WTC11 (cell line): Measurements from ENCODE around the gene UBA3. TPM values are rescaled to one million over a fixed set of nuclear protein-coding genes. Genes with fewer than 3 reads are reported as not detected.

Experiments used
- ATAC-seq: fragments of 200-7000 bp; cut with Tn5 transposase; 2 replicates; pipeline ENCODE4 v1.10.0; 2021; ENCODE audit warnings: mild to moderate bottlenecking, moderate library complexity
- CTCF ChIA-PET: fragments of 300-600 bp; sonication (Branson Sonifier 250); formaldehyde crosslinking; loops from one replicate; lab custom pipeline; 2021; ENCODE audit warnings: antibody characterized with exemption; lab: Charles Lee
- POLR2A ChIA-PET: fragments of 350-600 bp; sonication (Branson Sonifier 250); formaldehyde crosslinking; loops from one replicate; lab custom pipeline; 2021; ENCODE audit warnings: antibody characterized with exemption; lab: Charles Lee
- DNase-seq: peaks from one replicate; pipeline ENCODE4 v3.0.0; 2021; ENCODE audit warnings: low spot score
- H3K27ac Mint-ChIP-seq: 2 replicates; pipeline ENCODE4 v1.8.0; 2021; ENCODE audit warnings: mixed read lengths
- H3K27me3 Mint-ChIP-seq: 2 replicates; pipeline ENCODE4 v1.8.0; 2021; ENCODE audit warnings: low read depth, mild to moderate bottlenecking, moderate library complexity, mixed read lengths
- H3K36me3 Mint-ChIP-seq: 2 replicates; pipeline ENCODE4 v1.8.0; 2021; ENCODE audit warnings: mixed read lengths
- H3K4me1 Mint-ChIP-seq: 2 replicates; pipeline ENCODE4 v1.8.0; 2022; ENCODE audit warnings: mixed read lengths
- H3K4me3 Mint-ChIP-seq: 2 replicates; pipeline ENCODE4 v1.8.0; 2021; ENCODE audit warnings: mild to moderate bottlenecking, moderate library complexity, mixed read lengths
- H3K9me3 Mint-ChIP-seq: 2 replicates; pipeline ENCODE4 v1.8.0; 2021; ENCODE audit warnings: mixed read lengths
- ARID4B ChIP-seq: sonication (generic); formaldehyde crosslinking; IDR thresholded peaks from 2 replicates; pipeline ENCODE4 v1.8.0; 2023; ENCODE audit warnings: missing genetic modification reagents, mild to moderate bottlenecking, borderline replicate concordance
- ATF1 ChIP-seq: sonication (generic); formaldehyde crosslinking; IDR thresholded peaks from 2 replicates; pipeline ENCODE4 v1.8.1; 2023; ENCODE audit warnings: mild to moderate bottlenecking, moderate library complexity, missing genetic modification reagents
- CREB1 ChIP-seq: sonication (generic); formaldehyde crosslinking; IDR thresholded peaks from 2 replicates; pipeline ENCODE4 v1.8.0; 2023; ENCODE audit warnings: mild to moderate bottlenecking, missing genetic modification reagents
- E2F4 ChIP-seq: sonication (generic); formaldehyde crosslinking; IDR thresholded peaks from 2 replicates; pipeline ENCODE4 v1.8.1; 2022; ENCODE audit warnings: low read depth, mild to moderate bottlenecking, moderate library complexity, missing genetic modification reagents, borderline replicate concordance
- EMX1 ChIP-seq: fragments of 250-450 bp; sonication (Bioruptor Pico); IDR thresholded peaks from 2 replicates; pipeline ENCODE4 v1.8.0; 2021; ENCODE audit warnings: mild to moderate bottlenecking
- FOXK1 ChIP-seq: sonication (generic); formaldehyde crosslinking; IDR thresholded peaks from 2 replicates; pipeline ENCODE4 v1.8.0; 2022; ENCODE audit warnings: mild to moderate bottlenecking, moderate library complexity, missing genetic modification reagents
- HMGXB4 ChIP-seq: sonication (generic); formaldehyde crosslinking; IDR thresholded peaks from 2 replicates; pipeline ENCODE4 v1.8.1; 2023; ENCODE audit warnings: mild to moderate bottlenecking, moderate library complexity, missing genetic modification reagents
- IRF1 ChIP-seq: sonication (generic); formaldehyde crosslinking; IDR thresholded peaks from 2 replicates; pipeline ENCODE4 v1.8.0; 2023; ENCODE audit warnings: missing genetic modification reagents
- KAT7 ChIP-seq: sonication (generic); formaldehyde crosslinking; IDR thresholded peaks from 2 replicates; pipeline ENCODE4 v1.8.1; 2023; ENCODE audit warnings: missing genetic modification reagents, mild to moderate bottlenecking, borderline replicate concordance
- MYBL2 ChIP-seq: sonication (generic); formaldehyde crosslinking; IDR thresholded peaks from 2 replicates; pipeline ENCODE4 v1.8.1; 2023; ENCODE audit warnings: mild to moderate bottlenecking, moderate library complexity, missing genetic modification reagents
- RELA ChIP-seq: sonication (generic); formaldehyde crosslinking; IDR thresholded peaks from 2 replicates; pipeline ENCODE4 v1.8.1; 2022; ENCODE audit warnings: missing genetic modification reagents, mild to moderate bottlenecking, borderline replicate concordance
- SMAD3 ChIP-seq: sonication (generic); formaldehyde crosslinking; IDR thresholded peaks from 2 replicates; pipeline ENCODE4 v1.8.0; 2022; ENCODE audit warnings: missing genetic modification reagents, mild to moderate bottlenecking, borderline replicate concordance
- TEAD1 ChIP-seq: sonication (generic); formaldehyde crosslinking; IDR thresholded peaks from 2 replicates; pipeline ENCODE4 v1.8.0; 2022; ENCODE audit warnings: mild to moderate bottlenecking, missing genetic modification reagents
- ZNF281 ChIP-seq: sonication (generic); formaldehyde crosslinking; IDR thresholded peaks from 2 replicates; pipeline ENCODE4 v1.8.0; 2023; ENCODE audit warnings: mild to moderate bottlenecking, missing genetic modification reagents
- ZNF423 ChIP-seq: fragments of 250-450 bp; sonication (Bioruptor Pico); IDR thresholded peaks from 2 replicates; pipeline ENCODE4 v2.1.2; 2022; ENCODE audit warnings: mild to moderate bottlenecking, moderate library complexity
- ZNF671 ChIP-seq: fragments of 250-450 bp; sonication (Bioruptor Pico); IDR thresholded peaks from 2 replicates; pipeline ENCODE4 v1.8.0; 2021; ENCODE audit warnings: mild to moderate bottlenecking
- total RNA-seq: library from RNA; stranded (reverse); gene quantifications from 3 replicates; pipeline ENCODE4 v1.2.3, GENCODE V29; 2021
- TF ChIP-seq, protein P1 (sequence below): fragments of 250-450 bp; sonication (Bioruptor Pico); IDR thresholded peaks from 2 replicates; pipeline ENCODE4 v1.9.0; 2021; ENCODE audit warnings: mild to moderate bottlenecking
- TF ChIP-seq, protein P2 (sequence below): sonication (generic); formaldehyde crosslinking; IDR thresholded peaks from 2 replicates; pipeline ENCODE4 v1.8.0; 2022; ENCODE audit warnings: missing genetic modification reagents

The UBA3 gene
- total RNA-seq, 1 experiment from 2014 or later: 75.0 TPM

GRCh38 chr3:69032737-69033136 is 47.4 kb downstream of the UBA3 start (continued):
- TF ChIP-seq HMGXB4 (CRISPR knock-in tag) (no peak), KAT7 (no peak), ZNF281 (CRISPR knock-in tag) (no peak), ZNF423 (CRISPR knock-in tag) (no peak), MYBL2 (no peak), SMAD3 (CRISPR knock-in tag) (no peak), ZNF671 (CRISPR knock-in tag) (no peak), ATF1 (CRISPR knock-in tag) (no peak), E2F4 (no peak), FOXK1 (no peak)
- TF ChIP-seq, protein P1, sequence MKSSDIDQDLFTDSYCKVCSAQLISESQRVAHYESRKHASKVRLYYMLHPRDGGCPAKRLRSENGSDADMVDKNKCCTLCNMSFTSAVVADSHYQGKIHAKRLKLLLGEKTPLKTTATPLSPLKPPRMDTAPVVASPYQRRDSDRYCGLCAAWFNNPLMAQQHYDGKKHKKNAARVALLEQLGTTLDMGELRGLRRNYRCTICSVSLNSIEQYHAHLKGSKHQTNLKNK (CRISPR knock-in tag): no peak

DNA sequence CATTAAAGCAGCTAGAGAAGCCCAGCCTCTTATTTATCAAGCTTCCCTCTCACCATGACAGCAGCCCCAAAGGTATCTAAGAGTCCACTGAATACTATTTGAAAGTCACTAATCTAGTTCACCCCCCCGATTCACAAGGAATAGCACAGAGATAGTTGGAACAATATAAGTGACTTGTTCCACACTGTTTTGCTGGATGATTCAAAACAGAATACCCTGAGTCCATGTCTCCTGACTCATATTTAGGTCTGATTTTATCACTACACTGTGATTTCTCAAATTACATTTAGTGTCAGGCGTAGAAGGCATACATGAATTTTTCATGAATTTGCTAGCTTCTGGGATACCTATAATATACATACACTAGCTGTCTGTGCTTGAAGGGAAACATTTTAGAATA is 48.0 kb downstream of the UBA3 start:
- no peak for DNase-seq
- no peaks in the 10 kb centered on the region for H3K9me3 Mint-ChIP-seq
- no peaks in the 10 kb centered on the region for H3K27me3 Mint-ChIP-seq
- peaks cover 58% of the 10 kb centered on the region for H3K36me3 Mint-ChIP-seq
- CTCF ChIA-PET: interaction anchor here (0.7 kb wide), 1 partner anchor 45 kb away, joined by 3 read pairs; no protein-coding TSS in a partner anchor
- ATAC-seq: no peak
- no peak overlapping the region for H3K27ac Mint-ChIP-seq
- TF ChIP-seq EMX1 (CRISPR knock-in tag): no peak
- no peak for TF ChIP-seq IRF1 (CRISPR knock-in tag)
- TF ChIP-seq ARID4B: no peak
- no peak for TF ChIP-seq RELA
- TF ChIP-seq CREB1 (CRISPR knock-in tag): no peak
- no peak for TF ChIP-seq TEAD1 (CRISPR knock-in tag)
- TF ChIP-seq, protein P2, sequence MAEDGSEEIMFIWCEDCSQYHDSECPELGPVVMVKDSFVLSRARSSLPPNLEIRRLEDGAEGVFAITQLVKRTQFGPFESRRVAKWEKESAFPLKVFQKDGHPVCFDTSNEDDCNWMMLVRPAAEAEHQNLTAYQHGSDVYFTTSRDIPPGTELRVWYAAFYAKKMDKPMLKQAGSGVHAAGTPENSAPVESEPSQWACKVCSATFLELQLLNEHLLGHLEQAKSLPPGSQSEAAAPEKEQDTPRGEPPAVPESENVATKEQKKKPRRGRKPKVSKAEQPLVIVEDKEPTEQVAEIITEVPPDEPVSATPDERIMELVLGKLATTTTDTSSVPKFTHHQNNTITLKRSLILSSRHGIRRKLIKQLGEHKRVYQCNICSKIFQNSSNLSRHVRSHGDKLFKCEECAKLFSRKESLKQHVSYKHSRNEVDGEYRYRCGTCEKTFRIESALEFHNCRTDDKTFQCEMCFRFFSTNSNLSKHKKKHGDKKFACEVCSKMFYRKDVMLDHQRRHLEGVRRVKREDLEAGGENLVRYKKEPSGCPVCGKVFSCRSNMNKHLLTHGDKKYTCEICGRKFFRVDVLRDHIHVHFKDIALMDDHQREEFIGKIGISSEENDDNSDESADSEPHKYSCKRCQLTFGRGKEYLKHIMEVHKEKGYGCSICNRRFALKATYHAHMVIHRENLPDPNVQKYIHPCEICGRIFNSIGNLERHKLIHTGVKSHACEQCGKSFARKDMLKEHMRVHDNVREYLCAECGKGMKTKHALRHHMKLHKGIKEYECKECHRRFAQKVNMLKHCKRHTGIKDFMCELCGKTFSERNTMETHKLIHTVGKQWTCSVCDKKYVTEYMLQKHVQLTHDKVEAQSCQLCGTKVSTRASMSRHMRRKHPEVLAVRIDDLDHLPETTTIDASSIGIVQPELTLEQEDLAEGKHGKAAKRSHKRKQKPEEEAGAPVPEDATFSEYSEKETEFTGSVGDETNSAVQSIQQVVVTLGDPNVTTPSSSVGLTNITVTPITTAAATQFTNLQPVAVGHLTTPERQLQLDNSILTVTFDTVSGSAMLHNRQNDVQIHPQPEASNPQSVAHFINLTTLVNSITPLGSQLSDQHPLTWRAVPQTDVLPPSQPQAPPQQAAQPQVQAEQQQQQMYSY (CRISPR knock-in tag): no peak
- no peak for TF ChIP-seq HMGXB4 (CRISPR knock-in tag)
- TF ChIP-seq, all 79 proteins: peak for 0
- Mint-ChIP-seq H3K4me1 (no peaks in the 10 kb centered on the region), H3K4me3 (no peak overlapping the region)
- POLR2A ChIA-PET: no interaction called here
